Activated T-helper 17 cell treated with anti-CD3 and anti-CD28 coated beads, Interleukin-2, amount 50 U/mL, for 72 hours (primary cell): ENCODE measurements around the gene AP1S3. TPM values are rescaled to one million over a fixed set of nuclear protein-coding genes. Genes with fewer than 3 reads are reported as not detected.
"Not testable (repeated sequence)": the region's sequence is repeated elsewhere in the genome, so short reads cannot be mapped to it uniquely, and the experiment has no call there.

Source experiments
- ATAC-seq: fragments of 150-1000 bp; cut with Tn5 transposase; replicated peaks from 2 replicates; pipeline ENCODE4 v1.10.0; 2021; ENCODE audit warnings: mild to moderate bottlenecking, moderate library complexity
- H3K27ac Mint-ChIP-seq: one replicate; pipeline ENCODE4 v1.8.0; 2022; ENCODE audit warnings: mixed read lengths
- H3K27me3 Mint-ChIP-seq: one replicate; pipeline ENCODE4 v1.8.0; 2022; ENCODE audit warnings: mixed read lengths
- H3K36me3 Mint-ChIP-seq: one replicate; pipeline ENCODE4 v1.8.0; 2022; ENCODE audit warnings: low read depth, mild to moderate bottlenecking, mixed read lengths
- H3K4me1 Mint-ChIP-seq: one replicate; pipeline ENCODE4 v1.8.0; 2022; ENCODE audit warnings: mixed read lengths
- H3K4me3 Mint-ChIP-seq: one replicate; pipeline ENCODE4 v1.8.0; 2022; ENCODE audit warnings: mild to moderate bottlenecking, mixed read lengths
- H3K9me3 Mint-ChIP-seq: one replicate; pipeline ENCODE4 v1.8.0; 2022; ENCODE audit warnings: mixed read lengths
- total RNA-seq, 2 donors: library from RNA; stranded (reverse); gene quantifications; one replicate each; pipeline ENCODE4 v1.2.3, GENCODE V29; 2022

AP1S3 gene
- total RNA-seq, 2 donors from 2014 or later: 4.0 to 6.3 TPM

DNA sequence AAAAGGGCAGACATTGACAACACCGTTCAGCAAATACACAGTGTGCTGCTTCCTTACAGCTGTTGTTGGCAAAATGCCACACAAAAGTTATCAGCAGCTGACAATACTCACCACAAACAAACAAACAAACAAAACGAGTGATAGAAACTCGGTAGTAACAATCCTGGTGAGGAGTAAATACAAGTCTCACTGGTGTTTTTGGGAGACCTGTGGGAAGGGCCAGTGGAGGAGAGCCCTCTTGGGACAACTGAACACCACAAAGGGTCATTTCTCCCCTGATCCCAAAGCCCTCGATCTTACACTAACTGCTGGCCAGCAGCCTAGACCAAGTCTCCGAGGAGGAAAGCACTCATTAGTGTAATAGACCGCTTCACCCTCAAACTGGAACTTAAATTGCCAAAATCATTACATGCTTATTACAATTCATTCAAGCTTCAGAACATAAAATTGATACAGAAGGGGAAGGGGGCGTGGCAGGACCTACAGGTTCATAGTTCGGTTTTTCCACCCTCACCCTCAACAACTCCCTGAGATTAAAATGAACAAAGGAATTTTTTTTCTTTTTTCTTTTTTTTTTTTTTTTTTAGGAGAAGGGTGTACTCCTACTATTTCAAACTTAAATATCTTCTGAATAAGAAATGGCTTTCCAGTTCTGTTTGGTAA lies 5.0 kb downstream of the AP1S3 start:
- Mint-ChIP-seq H3K27ac (no peak overlapping the region), H3K4me1 (peaks cover 5% of the 10 kb centered on the region), H3K27me3 (no peaks in the 10 kb centered on the region), H3K9me3 (no peaks in the 10 kb centered on the region), H3K36me3 (no peaks in the 10 kb centered on the region), H3K4me3 (no peak overlapping the region)
- no peak for ATAC-seq

DNA sequence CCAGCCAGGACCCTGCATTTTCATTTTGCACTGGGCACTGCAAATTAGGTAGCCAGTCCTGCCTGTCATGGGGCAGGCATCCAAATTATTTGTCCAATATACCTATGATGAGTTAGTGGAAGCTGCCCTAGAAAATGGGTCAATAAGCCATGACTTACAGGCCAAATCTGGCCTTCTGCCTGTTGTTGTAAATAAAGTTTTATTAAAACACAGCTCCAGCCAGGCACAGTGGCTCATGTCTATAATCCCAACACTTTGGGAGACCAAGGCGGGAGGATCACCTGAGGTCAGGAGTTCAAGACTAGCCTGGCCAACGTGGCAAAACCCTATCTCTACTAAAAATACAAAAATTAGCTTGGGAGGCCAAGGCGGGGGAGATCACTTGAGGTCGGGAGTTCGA lies 8.3 kb downstream of the AP1S3 start:
- Mint-ChIP-seq H3K9me3 (no peaks in the 10 kb centered on the region), H3K27me3 (no peaks in the 10 kb centered on the region), H3K36me3 (peaks cover 4% of the 10 kb centered on the region), H3K4me1 (peaks cover 5% of the 10 kb centered on the region), H3K4me3 (no peak overlapping the region), H3K27ac (no peak overlapping the region)
- no peak for ATAC-seq

DNA sequence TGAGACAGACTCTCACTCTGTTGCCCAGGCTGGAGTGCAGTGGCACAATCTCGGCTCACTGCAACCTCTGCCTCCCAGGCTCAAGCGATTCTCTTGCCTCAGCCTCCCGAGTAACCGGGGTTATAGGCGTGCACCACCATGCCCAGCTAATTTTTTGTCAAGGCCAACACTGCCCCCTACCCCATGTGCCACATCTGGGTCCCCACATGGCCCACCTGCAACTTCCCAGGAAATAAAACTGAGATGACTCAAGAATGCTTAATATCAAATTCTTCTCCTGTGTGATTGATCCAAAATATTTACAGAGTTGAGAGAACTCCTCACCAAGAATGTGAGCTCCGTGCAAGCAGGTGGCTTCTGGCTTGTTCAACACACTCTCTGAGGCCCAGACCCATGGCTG lies 9.1 kb downstream of the AP1S3 start:
- H3K27me3 Mint-ChIP-seq: no peaks in the 10 kb centered on the region
- ATAC-seq: no peak
- H3K4me3 Mint-ChIP-seq: no peak overlapping the region
- H3K4me1 Mint-ChIP-seq: peaks cover 5% of the 10 kb centered on the region
- H3K36me3 Mint-ChIP-seq: peaks cover 4% of the 10 kb centered on the region
- H3K9me3 Mint-ChIP-seq: no peaks in the 10 kb centered on the region
- H3K27ac Mint-ChIP-seq: no peak overlapping the region

DNA sequence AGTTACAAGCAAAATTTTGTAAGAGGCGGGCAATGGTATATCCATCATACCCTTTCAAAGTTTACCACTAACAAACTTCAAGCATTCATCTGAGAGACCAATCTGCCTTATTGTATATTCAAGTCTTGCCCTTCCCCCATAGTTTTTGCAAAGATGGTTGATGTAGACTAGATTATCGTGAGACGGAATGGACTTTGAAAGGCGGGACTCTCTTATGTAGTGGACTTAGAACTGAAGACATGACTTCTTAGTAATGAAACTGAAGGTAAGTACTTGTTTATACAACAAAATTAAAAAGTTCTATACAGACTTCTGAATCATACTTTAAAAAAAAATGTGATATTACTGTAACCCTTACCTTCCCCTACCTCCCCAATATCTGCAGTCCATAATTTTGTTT lies 10.4 kb downstream of the AP1S3 start:
- Mint-ChIP-seq H3K4me3 (no peak overlapping the region), H3K9me3 (no peaks in the 10 kb centered on the region), H3K36me3 (peaks cover 4% of the 10 kb centered on the region), H3K27me3 (no peaks in the 10 kb centered on the region), H3K4me1 (peaks cover 5% of the 10 kb centered on the region), H3K27ac (no peak overlapping the region)
- ATAC-seq: no peak

- H3K4me1 Mint-ChIP-seq: peaks cover 5% of the 10 kb centered on the region
- no peaks in the 10 kb centered on the region for H3K27me3 Mint-ChIP-seq
- H3K4me3 Mint-ChIP-seq: no peak overlapping the region
- no peaks in the 10 kb centered on the region for H3K9me3 Mint-ChIP-seq
- H3K27ac Mint-ChIP-seq: no peak overlapping the region
- ATAC-seq: no peak
- H3K36me3 Mint-ChIP-seq: peaks cover 4% of the 10 kb centered on the region
These were observed 13.1 kb downstream of the AP1S3 start for GRCh38 chr2:223824301-223824700.

- no peak for ATAC-seq
- Mint-ChIP-seq H3K9me3 (no peaks in the 10 kb centered on the region), H3K27ac (no peak overlapping the region), H3K4me1 (peaks cover 6% of the 10 kb centered on the region), H3K27me3 (no peaks in the 10 kb centered on the region), H3K36me3 (peaks cover 4% of the 10 kb centered on the region), H3K4me3 (no peak overlapping the region)
These were observed 14.6 kb downstream of the AP1S3 start for GRCh38 chr2:223822818-223823217.

DNA sequence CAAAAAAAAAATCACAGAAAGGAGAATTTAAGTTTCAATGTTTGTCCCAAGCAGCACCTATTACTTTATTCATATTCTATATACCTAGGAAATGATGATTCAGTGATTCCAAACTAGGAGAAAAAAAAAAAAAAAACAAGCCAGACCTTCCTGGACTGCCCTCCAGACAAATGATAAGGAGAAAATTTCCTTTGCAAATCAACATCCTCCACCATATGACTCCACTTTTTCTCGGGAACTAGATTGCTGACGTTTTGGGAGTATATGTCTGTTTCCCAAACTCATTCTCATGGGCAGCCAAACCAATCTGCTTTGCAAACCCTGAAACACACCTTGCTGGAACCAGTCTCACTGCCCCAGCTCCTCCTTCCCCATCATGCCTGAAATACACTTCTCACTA lies 16.8 kb downstream of the AP1S3 start:
- H3K9me3 Mint-ChIP-seq: no peaks in the 10 kb centered on the region
- peaks cover 3% of the 10 kb centered on the region for H3K36me3 Mint-ChIP-seq
- H3K4me1 Mint-ChIP-seq: peaks cover 8% of the 10 kb centered on the region
- H3K4me3 Mint-ChIP-seq: no peak overlapping the region
- H3K27ac Mint-ChIP-seq: no peak overlapping the region
- no peaks in the 10 kb centered on the region for H3K27me3 Mint-ChIP-seq
- ATAC-seq: no peak

DNA sequence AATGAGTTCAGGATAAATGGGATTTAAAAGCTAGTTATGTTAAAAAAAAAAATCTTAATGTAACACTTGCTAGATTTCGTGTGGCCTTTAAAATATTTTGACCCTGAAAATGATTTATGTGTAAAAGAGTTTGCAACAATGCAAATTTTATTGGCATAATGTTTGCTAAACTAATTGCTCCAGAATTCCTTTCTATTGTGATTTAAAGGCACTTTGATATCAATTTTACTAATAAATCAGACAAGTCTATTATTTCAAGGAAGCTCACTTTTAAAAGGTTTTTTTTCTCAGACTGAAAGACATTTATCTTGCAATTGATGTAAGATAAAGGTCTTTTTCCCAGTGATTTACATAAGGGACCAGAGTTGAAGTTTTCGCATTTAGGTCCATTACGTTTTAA lies 17.5 kb downstream of the AP1S3 start:
- Mint-ChIP-seq H3K27ac (no peak overlapping the region), H3K4me3 (no peak overlapping the region), H3K27me3 (no peaks in the 10 kb centered on the region), H3K4me1 (peaks cover 9% of the 10 kb centered on the region), H3K9me3 (no peaks in the 10 kb centered on the region), H3K36me3 (no peaks in the 10 kb centered on the region)
- ATAC-seq: no peak

DNA sequence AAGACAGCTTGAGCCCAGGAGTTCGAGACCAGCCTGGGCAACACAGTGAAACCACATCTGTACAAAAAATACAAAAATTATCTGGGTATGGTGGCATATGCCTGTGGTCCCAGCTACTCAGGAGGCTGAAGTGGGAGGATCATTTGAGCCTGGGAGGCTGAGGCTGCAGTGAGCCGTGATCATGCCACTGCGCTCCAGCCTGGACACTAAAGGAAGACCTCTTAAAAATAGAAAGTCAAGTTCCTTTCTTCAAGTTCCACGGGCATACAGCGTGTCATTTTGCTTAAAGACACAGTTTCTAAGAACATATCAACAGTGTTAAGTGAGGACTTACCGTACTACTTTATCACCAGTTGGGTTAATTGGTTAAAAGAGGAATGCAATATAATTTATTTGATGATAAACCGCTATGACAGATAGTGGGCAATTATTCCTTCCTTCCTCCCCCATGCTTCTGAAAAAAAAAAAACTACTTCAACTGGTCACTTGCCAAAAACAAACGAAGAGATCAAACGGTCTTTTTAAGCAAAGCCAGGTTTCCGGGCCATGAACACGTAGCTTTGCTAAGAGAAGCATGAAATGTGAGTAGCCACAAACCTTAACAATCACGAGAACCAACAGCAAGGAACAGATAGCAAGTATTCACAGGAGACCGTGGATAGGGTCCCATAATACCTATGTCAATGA lies 21.4 kb downstream of the AP1S3 start:
- H3K4me1 Mint-ChIP-seq: peaks cover 10% of the 10 kb centered on the region
- H3K27ac Mint-ChIP-seq: no peak overlapping the region
- no peak for ATAC-seq
- H3K27me3 Mint-ChIP-seq: no peaks in the 10 kb centered on the region
- no peaks in the 10 kb centered on the region for H3K36me3 Mint-ChIP-seq
- no peaks in the 10 kb centered on the region for H3K9me3 Mint-ChIP-seq
- H3K4me3 Mint-ChIP-seq: no peak overlapping the region

GRCh38 chr2:223815186-223815883 lies 22.0 kb downstream of the AP1S3 start:
- Mint-ChIP-seq H3K36me3 (no peaks in the 10 kb centered on the region), H3K4me1 (peaks cover 10% of the 10 kb centered on the region), H3K9me3 (no peaks in the 10 kb centered on the region), H3K4me3 (no peak overlapping the region), H3K27ac (peak overlapping the region; percentile 5), H3K27me3 (no peaks in the 10 kb centered on the region)
- ATAC-seq: peak; percentile 79

DNA sequence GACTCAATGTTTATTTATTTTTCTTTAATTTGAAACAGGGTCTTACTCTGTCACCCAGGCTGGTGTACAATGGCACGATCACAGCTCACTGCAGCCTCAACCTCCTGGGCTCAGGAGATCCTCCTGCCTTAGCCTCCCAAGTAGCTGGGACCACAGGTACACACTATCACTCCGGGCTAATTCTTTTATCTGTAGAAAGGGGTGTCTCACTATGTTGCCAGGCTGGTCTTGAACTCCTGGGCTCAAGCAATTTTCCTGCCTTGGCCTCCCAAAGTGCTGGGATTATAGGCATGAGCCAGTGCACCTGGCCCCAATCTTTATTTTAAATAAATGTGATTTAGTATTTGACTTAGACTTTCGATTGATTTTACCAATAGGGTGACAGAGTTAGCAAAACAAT lies 22.6 kb downstream of the AP1S3 start:
- ATAC-seq, H3K4me3 Mint-ChIP-seq, H3K9me3 Mint-ChIP-seq, H3K36me3 Mint-ChIP-seq, H3K27me3 Mint-ChIP-seq, H3K4me1 Mint-ChIP-seq: not testable (repeated sequence)
- H3K27ac Mint-ChIP-seq: peak overlapping the region; percentile 5

GRCh38 chr2:223813329-223813728 lies 24.1 kb downstream of the AP1S3 start:
- H3K4me3 Mint-ChIP-seq: no peak overlapping the region
- H3K4me1 Mint-ChIP-seq: peaks cover 10% of the 10 kb centered on the region
- H3K27me3 Mint-ChIP-seq: no peaks in the 10 kb centered on the region
- no peaks in the 10 kb centered on the region for H3K36me3 Mint-ChIP-seq
- no peaks in the 10 kb centered on the region for H3K9me3 Mint-ChIP-seq
- no peak for ATAC-seq
- H3K27ac Mint-ChIP-seq: no peak overlapping the region

DNA sequence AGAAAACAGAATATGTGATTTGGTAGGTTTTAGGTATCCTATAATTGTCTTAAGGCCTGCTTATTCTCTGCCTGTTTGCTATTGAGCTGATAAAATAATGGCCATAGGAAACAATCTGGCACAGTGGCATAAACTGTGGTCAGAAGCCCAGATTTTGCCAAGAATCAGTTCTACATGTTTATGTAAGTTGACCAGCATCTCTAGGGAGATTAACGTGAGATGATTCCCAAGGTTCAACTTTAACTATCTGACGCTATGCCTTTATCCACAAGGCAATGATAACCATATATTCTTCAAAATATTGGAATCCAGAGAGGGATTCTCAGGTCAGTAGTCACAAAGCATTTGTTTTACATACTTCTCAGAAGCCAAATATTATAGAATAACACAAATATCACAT lies 25.6 kb downstream of the AP1S3 start:
- Mint-ChIP-seq H3K9me3 (no peaks in the 10 kb centered on the region), H3K27me3 (no peaks in the 10 kb centered on the region), H3K36me3 (no peaks in the 10 kb centered on the region), H3K4me1 (peaks cover 6% of the 10 kb centered on the region), H3K27ac (peak overlapping the region; percentile 41), H3K4me3 (no peak overlapping the region)
- ATAC-seq: no peak

- Mint-ChIP-seq H3K27ac (no peak overlapping the region), H3K27me3 (no peaks in the 10 kb centered on the region), H3K4me3 (no peak overlapping the region)
These were observed 32.4 kb downstream of the AP1S3 start for GRCh38 chr2:223805008-223805407.

DNA sequence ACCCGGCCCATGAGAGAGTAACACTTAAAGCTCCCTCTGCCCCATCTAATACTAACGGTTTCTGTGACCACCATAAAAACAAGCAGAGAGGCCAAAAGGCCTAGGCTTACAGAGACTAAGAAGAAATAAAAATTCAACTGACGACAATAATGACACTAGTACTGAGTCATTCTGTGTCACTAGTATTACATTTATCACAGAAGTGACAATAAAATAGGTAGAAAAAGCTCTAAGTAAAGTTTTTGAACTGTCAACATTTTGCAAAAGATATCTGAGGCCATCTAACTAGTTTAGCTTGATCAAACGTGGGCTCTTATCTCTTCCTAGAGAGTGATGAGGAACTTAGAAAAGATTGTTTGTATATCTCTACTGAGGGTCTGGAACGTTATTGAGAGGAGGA lies 35.6 kb downstream of the AP1S3 start:
- peak overlapping the region; percentile 36 for H3K27ac Mint-ChIP-seq
- H3K27me3 Mint-ChIP-seq: no peaks in the 10 kb centered on the region
- H3K4me1 Mint-ChIP-seq: peaks cover 10% of the 10 kb centered on the region
- H3K36me3 Mint-ChIP-seq: no peaks in the 10 kb centered on the region
- no peak overlapping the region for H3K4me3 Mint-ChIP-seq
- H3K9me3 Mint-ChIP-seq: no peaks in the 10 kb centered on the region
- no peak for ATAC-seq

More at GRCh38 chr2:223805008-223805407, 32.4 kb downstream of the AP1S3 start:
- Mint-ChIP-seq H3K9me3 (no peaks in the 10 kb centered on the region), H3K36me3 (no peaks in the 10 kb centered on the region), H3K4me1 (peaks cover 6% of the 10 kb centered on the region)
- ATAC-seq: no peak
